A549 (cell line): ENCODE data around the gene OVAAL.

Experiments used
- FOSB ChIP-seq: fragments of 250-450 bp; sonication (Bioruptor Pico); IDR thresholded peaks from 2 replicates; pipeline ENCODE4 v1.5.0; 2020; ENCODE audit warnings: mild to moderate bottlenecking, moderate library complexity
- POLR2A ChIP-seq: IDR thresholded peaks from 2 replicates; pipeline ENCODE4 v1.6.1; 2012; ENCODE audit warnings: mild to moderate bottlenecking, low read length
- RCOR1 ChIP-seq: fragments of 150-350 bp; IDR thresholded peaks from 2 replicates; pipeline ENCODE4 v1.6.1; 2014; ENCODE audit warnings: antibody characterized with exemption, low read length, low read depth
- RFX5 ChIP-seq: fragments of 450-650 bp; IDR thresholded peaks from 2 replicates; pipeline ENCODE4 v1.7.1; 2014; ENCODE audit warnings: antibody characterized with exemption, mild to moderate bottlenecking, moderate library complexity
- TF ChIP-seq, protein P1 (sequence below): fragments of >200 bp; sonication (Bioruptor Twin); formaldehyde crosslinking; IDR thresholded peaks from 3 replicates; pipeline ENCODE4 v1.5.1; 2016
- TF ChIP-seq, protein P2 (sequence below): IDR thresholded peaks from 2 replicates; pipeline ENCODE4 v1.6.1; 2012

DNA sequence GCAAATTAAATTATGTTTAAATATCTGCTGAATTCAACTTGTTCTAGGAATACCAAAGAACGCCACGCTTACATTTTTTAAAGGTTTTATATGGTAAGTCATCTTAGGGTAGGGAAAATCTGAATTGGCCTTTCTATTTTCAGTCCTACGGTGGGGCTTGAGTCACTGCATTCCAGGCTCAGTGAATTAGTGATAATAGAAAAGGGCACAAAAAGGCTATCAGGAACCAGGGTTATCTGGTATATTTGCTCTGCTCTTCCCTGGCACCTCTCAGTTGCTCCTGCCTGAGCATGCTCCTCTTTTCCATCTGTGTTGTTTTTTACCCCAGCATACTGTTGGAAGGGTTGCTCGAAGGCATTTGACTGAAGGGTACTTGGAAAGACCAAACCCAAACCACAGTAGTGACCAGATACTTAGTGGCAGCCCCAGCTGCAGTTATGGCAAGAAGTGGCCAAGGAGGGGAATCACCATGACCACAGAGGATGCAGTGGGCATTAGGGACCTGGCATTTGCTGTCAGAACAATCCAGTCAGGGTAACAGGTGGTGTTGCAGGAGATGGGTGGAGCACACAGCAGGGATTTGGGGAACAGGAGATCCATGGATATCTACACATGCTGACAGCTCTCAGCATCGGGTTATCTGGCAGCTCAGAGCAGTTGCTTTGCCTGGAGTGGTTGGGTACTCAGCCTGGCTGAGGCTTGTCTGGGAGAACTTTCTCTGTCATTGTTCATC is 2.3 kb downstream of the OVAAL start:
- TF ChIP-seq, protein P1, sequence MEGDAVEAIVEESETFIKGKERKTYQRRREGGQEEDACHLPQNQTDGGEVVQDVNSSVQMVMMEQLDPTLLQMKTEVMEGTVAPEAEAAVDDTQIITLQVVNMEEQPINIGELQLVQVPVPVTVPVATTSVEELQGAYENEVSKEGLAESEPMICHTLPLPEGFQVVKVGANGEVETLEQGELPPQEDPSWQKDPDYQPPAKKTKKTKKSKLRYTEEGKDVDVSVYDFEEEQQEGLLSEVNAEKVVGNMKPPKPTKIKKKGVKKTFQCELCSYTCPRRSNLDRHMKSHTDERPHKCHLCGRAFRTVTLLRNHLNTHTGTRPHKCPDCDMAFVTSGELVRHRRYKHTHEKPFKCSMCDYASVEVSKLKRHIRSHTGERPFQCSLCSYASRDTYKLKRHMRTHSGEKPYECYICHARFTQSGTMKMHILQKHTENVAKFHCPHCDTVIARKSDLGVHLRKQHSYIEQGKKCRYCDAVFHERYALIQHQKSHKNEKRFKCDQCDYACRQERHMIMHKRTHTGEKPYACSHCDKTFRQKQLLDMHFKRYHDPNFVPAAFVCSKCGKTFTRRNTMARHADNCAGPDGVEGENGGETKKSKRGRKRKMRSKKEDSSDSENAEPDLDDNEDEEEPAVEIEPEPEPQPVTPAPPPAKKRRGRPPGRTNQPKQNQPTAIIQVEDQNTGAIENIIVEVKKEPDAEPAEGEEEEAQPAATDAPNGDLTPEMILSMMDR: no peak
- TF ChIP-seq FOSB (no peak), RCOR1 (no peak), RFX5 (no peak), POLR2A (no peak)
- TF ChIP-seq, protein P2, sequence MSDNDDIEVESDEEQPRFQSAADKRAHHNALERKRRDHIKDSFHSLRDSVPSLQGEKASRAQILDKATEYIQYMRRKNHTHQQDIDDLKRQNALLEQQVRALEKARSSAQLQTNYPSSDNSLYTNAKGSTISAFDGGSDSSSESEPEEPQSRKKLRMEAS: no peak
